H4 (cell line): Measurements from ENCODE around the gene ETS1. TPM values are rescaled to one million over a fixed set of nuclear protein-coding genes. Genes with fewer than 3 reads are reported as not detected.
A peak's percentile ranks its signal among the peaks of the same experiment; 100 is the strongest.

Experiments used
- DNase-seq: peaks from one replicate; pipeline ENCODE4 v3.0.0-alpha.2; 2015; ENCODE audit warnings: low spot score
- total RNA-seq: library from RNA; depleted of rRNA; stranded (reverse); fragments of >200 nt; shearing (Covaris generic); gene quantifications from 2 replicates; pipeline ENCODE4 v1.2.3, GENCODE V29; 2014

The ETS1 gene
- total RNA-seq, 1 experiment from 2014 or later, result 27.7 TPM

DNA sequence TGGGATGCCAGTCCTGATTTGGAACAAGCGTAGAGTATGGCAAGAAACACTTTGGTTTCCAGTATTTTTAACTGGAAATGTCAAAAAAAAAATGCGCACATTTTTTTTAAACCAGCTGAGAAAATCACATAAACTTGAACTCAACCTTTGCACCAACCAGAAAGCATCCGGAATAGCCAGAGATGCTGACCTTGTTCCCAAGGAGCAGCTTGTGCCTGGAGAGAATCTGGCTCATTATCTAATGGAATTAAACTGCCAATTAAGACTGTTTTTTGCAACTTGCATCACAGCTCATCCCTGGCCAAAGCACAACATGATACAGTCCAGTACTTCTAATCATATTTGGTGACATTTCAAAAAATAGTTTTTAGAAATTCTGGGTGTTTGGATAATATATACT, 8.4 kb upstream of the ETS1 start:
- DNase-seq, result no peak

DNA sequence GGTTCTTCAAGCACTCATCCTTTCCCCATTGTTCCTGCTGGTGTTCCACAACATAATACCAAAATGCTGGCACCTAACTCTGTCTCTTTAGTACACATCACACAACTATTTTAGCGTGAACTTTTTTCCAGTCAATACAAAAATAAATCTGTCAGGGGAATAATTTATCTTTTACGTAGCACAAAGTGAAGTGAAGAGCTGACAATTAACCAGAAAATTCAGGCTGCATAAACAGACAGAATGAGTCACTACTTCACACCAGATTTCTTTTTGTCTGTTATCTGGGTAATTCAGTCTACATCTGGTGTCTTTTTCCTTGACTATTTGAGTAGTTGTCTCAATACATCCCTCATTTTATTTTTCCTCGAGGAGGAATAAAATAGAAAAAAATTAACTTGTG, 7.9 kb upstream of the ETS1 start:
- DNase-seq, result no peak

DNA sequence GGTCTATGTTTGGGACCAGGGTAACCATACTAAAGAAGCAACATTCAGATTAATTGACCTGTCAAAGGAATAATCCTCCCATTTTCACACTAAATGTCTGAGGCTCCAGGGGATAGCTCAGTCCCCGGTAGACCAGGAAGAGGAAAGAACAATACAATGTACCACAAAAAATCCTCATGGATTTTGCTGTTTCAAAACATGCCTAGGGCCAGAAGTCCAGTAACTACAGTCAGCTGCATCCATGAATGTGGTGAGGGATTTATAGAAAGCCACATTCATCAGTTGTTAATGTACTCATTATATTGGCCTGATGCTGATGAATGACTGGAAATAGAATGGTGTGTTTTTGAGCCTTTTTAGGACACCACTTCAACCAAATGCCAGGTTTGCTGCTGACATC, 6.9 kb upstream of the ETS1 start:
- no peak for DNase-seq

DNA sequence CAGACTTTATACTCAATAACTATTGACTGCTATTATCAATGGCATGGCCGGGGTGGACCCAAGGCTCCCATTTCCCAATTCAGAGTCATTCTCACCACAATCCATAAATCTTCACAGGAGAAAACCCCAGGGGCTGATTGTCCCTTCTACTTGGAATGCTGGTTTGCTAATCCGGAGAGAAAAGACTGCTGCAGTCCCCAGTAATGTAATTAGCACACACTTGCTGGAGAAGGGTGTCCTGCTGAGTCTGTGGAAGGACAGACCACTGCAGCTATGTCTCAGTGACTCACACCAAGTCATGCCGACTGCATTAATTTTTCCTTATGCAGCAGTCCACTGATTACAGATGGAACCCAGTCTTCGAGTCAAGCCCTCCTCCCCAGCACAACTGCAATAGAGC, 5.9 kb upstream of the ETS1 start:
- DNase-seq, result peak; percentile 35

DNA sequence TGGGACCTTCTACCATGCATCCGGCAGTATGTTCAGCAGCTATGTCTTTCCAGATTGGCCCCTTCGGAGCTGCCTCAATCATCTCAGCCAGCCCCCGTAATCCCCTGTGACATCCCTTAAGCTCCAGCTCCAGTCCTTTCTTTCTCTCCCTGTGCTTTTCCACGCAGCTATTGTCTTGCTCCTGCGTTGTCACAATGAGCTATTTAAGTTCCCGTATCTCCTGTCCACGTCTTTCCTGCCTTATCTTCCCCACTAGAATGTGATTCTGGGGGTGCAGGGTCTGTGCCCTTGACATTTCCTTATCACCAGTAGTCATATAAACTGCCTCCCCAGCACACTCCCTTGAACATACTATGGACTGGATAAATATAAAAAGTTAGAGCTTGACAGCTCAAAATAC, 5.1 kb upstream of the ETS1 start:
- DNase-seq, result no peak

DNA sequence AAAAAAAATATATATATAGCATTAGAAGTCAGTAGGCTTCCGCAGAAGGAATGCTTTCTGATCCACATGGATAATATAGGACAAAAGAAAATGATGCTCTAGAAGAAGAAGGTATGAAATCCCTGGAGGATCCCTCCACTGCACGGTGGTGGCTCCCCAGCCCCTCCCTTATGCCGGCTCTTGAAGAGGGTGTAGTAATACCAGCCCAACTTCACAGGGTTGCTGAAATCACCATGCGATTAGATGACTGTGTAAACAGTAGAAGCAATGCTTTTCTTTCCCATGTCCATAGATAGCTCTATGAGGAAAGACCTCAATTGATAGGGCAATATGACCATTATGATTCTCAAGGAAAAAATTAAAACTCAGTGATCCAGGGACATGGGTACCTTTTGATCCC, 3.2 kb upstream of the ETS1 start:
- DNase-seq, result no peak

DNA sequence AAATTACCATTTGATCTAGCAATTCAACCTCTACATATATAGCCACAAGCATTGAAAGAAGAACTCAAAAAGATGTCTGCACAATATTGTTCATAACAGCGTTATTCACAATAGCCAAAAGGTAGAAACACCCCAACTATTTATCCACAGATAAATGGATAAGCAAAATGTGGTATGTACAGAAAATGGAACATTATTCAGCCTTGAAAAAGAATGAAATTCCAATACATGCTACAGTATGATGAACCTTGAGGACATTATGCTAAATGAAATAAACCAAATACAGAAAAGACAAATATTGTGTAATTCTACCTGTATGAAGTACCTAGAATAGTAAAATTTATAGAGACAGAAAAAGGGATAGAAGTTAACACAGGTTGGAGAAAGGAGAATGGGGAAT, 2.6 kb upstream of the ETS1 start:
- no peak for DNase-seq

DNA sequence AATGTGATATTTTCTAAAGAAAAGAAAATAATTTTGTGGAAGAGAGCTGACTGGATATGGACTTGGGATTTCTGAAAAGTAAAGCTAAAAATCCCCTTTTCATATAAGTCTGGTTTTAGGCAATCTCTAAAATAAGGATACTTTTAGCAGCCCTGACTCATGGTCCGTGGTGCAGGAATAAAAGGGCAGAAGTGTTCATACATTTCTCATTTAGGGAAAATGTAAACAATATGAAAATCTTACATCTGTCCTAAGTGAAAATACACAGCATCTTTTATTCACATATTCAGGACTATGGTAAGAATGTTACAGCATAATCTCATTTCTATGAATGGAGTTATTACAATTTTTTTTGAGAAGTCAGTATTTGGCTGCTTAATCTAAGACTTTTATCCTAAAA, 735 bp upstream of the ETS1 start:
- no peak for DNase-seq

DNA sequence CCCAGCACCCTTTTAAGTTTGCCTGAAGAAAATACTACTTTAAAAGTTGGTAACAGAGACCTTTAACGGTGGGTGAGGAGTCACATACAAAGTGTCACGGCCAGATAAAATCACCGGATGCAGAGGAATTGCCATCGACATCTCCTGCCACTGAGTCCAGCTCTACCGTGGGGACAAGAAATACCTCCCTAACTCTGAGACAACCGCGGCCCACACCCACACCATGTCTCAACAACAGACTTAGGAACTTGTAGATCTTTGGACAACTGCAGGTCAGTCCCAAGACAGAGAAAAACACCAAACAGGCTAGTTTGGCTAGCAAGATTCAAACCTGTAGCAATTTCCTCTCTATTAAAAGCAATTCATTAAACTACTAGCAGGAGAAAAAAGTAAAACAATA, 669 bp downstream of the ETS1 start:
- DNase-seq, result no peak

DNA sequence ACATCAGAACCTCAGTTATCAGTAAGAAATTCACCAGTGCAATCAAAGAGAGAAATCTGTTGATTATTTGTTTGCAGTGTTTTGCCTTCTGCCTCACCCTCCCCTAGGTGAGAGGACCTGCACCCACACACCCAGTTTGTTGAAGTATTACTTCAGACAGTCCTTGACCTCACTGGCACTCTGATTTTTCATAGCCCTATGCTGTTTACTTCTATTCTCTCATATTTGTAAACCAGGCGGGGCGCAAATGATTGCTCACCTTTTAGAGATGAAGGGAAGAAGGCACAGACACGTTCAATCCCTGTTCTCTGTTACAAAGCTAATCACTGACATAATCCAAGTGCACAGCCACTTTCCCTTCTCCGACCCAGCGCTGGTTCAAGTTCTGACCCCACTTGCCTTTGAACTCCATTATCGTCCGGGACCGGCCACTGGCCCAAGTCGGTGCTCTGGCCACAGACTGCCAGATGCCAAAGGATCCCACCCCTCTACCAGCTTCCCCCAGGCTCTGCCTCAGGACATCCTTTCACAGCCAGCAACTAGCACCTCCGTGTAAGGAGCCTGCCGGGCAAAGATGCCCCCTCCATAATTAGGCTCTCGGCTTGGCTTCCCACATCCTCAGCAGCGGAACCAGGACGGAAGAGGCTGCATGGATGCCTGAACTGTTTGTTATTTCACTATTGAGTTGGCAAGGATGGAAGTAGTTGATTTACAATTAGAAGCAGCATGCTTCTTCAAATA, 1.7 kb downstream of the ETS1 start:
- no peak for DNase-seq

DNA sequence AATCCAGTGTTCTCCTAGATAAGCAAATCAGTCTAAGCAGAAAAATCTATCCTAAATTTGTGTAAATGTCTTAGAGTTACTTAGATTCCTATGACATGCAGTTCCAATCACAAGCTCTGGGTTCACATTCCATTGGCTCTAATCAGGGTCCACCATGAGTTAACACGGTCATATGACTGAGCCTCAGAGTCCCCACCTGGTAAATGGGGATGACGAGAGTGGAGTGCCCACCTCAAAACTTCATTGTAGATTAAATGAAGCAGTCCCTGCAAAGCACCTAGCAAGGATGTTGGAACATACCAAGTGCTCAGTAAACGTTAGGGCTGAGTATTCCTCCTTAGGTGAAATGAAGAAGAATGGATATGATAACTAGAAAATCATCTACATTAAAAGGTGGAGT, 3.1 kb downstream of the ETS1 start:
- no peak for DNase-seq

DNA sequence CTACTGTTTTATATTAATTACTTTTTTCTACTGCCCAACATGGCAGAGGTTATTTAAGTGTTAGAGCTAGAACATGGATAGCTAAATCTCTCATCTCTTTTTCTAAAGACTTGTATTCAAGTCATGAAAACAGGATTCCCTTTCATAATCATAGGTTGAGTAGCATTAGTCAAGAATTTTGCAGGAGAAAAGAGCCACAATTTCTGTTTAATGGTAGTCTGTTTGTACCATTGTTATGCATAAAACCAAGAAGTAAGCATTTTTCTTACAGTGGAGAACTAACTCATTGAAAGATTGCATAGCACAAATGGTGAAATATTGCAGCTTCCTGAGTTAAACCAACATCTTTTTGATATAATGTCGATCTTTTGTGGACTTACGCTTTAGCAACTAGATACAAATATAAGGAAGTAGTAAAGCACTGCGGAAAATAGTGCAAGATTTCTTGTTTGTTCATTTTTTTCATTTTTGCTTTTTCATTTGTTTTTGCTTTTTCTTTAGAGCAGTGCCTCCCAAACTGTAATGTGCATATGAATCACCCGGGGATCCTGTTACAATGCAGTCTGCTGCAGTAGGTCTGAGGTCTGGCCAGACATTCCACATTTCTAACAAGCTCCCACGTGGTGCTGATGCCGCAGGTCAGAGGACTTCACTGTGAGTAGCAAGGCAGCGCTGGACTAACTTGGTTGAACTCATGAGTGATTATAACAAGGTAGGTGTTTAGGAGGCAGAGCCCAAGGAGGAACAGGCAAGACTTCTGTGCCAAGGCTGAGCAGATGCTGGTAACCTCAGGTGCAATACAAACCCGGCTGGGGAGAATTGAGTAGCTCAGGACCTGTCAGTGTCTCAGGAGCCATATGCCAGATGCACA, 4.6 kb downstream of the ETS1 start:
- DNase-seq, result peak; percentile 94

DNA sequence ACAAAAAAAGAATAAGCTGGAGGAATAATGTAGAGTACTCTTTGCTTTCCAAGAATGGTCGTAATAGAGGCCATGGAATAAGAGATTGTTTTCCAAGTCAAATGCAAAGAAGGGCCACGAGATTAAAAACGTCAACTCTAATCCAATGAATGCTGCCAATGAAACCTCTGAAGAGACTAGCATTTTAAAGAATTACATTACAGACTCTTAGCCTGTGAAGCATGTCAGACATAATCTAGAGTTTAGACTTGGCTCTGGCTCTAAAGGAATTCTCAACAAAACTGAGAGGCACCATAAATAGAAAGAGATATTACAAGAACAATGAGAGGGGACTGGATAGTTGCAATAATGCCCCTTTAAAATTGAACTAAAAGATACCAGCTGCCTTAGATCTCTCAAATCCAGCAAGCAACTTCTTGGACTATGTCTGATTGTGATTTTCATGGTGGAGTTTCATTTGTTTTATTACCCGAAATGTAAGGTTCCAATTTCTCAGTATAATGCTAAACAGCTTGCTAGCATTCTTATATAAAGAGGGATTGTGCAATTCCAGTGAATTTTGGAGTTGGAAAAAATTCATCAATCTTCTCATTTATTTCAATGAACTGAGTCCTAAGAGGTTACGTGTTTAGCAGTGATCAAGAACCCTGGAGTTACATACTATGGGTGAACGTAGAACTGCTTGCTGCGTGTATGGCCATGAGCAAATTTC, 5.6 kb downstream of the ETS1 start:
- DNase-seq, result no peak

DNA sequence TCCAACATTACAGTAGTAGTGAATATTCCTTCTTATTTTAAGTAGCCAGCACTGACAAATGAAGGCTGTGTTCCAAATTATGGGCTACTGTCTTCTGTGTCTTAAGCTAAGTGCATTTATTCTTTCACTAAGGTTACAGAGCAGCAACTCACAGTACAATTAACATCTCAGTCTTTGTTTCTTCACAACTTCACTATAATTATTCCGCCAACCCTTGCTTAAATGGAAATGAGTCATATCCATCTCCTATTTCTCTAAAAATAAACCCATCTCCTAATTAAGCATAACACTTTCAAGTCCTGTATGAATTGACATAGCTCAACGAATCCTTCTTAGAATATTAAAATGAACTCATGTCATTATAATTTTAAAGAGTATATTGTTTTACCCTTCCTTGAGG, 6.7 kb downstream of the ETS1 start:
- no peak for DNase-seq

DNA sequence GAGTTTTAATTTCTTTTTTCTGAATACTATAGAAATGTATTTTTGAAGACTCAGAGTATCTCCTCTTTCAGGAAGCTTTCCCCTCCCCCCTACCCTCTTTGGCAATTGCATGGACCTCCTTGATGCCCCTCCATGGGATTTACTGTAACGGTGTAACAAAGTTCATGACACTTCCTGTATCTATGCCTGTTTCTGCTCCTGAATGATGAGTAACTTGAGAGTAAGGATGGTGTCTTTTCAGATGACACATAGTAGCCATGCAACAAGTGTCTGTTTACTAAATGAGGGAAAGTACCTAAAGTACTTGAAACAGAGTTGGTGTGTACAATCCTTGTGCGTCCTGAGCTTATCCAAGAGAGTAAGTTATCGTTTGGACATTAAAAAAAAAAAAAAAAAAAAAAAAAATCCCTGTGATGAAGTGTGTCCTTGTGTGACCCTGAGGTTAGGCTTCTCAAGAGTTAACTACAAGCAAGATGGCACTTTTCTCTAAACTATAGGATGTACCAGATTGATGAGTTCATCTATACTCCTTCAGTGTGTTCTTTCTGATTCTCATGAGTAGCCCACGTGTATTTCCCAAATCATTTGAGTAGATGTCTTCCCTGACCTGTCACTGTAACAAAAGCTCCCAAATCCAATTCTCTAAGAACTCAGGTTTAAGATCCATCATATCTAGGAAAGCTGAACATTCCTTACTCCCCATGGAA, 7.4 kb downstream of the ETS1 start:
- no peak for DNase-seq

DNA sequence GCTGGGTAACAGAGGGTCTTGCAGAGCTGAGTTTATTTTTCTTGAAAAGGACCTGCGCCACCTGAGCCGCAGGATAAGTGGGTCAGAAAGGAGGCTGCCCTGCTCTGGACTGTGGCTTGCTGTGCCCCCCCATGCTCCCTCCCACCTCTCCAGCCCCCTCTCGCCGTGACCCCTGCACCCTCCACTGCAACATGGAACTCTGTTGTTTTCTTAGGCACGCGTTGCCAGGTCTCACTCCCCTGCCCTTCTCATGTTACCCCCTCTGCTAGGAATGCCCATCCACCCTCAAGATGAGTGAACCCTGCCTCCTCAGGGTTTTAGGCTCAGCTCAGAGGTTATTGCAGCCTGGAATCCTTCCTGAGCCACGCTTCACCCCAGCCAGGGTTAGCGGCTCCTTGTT, 10.8 kb downstream of the ETS1 start:
- DNase-seq, result no peak

DNA sequence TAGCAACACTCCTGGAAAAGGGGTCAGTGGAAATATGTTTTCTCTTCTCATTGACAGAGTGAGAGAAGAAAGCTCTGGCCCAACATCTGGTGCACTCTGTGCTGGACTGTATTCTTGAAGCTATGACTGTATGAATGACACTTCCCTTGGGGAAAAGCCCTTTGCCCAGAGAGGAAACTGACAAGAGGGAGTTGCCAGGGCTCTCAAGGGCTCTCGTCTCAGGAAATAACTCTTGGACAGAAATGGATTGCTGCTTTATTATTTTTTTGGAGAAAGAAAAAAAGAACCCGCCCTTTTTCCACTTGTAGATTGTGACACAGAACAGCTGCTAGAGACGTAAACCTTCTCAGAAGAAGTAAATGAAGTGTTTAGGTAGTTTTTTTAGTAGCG, 11.4 kb downstream of the ETS1 start:
- no peak for DNase-seq

DNA sequence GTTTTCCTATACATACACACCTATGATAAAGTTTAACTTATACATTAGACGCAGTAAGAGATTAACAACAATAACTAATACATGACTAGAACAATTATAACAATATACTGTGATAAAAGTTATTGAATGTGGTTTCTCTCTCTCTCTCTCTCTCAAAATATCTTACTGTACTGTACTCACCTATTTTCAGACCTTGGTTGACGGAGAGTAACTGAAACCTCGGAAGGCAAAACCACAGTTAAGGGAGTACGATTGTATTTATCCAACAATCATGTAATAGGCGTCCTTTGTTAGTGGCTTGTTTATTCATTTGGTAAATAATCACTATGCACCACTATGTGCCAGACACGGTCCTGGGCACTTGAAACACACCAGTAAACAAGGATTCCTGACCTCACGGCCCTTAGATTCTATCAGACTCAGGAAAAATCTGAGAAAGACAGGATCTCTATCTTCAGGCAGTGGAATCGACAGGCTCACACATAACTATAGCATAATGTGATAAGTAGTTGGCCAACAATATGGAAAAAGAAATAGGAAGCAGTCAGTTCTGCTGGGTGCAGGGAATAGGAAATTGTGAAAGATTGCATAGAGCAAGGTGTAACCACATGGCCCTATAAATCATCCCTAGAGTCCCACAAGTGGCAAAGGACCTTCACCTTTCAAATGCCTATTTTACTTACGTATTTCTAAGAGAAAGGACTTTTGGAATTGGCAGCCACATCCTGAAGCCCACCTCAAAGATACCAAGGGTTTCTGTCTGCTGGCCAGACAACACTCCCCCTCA, 12.0 kb downstream of the ETS1 start:
- DNase-seq, result no peak

DNA sequence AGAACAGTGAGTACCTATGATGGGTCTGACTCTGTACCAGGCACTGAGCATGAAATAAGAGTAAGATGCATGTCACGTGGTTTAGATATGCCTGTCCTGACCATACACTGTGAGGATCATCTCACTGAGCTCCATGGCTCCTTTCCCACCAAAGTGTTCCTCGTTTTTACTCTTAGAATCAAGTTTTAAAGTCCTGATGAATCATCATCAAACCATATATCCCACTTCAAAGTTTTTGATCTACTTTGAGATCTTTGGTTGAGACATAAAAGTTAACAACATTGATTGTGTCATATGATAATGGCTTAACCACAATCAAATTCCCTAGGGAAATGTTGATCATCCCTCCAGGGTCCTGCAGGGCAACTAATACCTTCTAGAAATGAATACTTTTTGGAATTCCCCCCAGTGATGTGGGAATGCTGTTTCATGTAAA, 12.8 kb downstream of the ETS1 start:
- DNase-seq, result no peak

DNA sequence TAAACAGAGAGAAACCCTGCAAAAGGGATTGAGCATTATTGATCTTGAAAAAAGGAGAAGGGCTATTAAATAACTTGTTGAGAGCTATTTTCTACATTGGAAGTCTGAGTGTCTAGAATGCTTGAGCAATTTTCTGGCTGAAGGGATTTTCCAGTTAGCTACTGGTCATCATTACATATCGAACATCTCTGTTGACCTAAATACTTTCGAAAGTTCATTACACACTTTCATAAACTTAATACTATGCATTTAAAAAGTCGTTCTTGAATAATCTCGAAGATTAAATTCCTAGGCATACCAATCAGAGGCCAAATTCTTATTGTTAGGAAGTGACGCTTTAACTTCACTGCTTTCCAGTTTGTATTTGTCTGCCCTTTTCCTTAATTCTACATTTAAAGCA, 13.7 kb downstream of the ETS1 start:
- no peak for DNase-seq

DNA sequence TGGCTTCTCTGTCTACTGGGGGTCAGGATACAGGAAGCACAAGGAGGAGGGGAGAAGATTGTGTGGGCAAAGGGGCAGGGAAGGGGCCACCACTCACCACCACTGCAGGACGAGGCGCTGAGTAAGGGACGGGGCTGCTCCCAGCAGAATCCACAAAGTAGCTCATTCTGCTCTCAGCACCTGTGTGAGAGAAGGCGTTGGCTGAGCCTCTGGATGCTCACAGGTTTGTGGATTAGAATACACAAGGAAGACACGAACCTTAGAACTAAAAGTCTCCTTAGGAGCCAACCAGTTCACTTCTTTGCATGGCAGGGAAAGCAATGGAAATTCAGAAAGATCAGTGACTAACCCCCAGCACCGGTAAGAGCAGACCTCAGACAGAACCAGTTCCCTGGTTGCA, 14.4 kb downstream of the ETS1 start:
- no peak for DNase-seq
